Mesodermal cell (in vitro differentiated cells): ENCODE measurements around the gene GLRA2.
"Not testable (repeated sequence)": the region's sequence is repeated elsewhere in the genome, so short reads cannot be mapped to it uniquely, and the experiment has no call there.

Source experiments
- H3K27ac ChIP-seq: 2 replicates; pipeline ENCODE4 v1.7.0; 2013; ENCODE audit warnings: mild to moderate bottlenecking, low read depth, low read length, moderate library complexity; ENCODE audit not compliant: severe bottlenecking
- H3K36me3 ChIP-seq: 2 replicates; pipeline ENCODE4 v1.7.1; 2013; ENCODE audit warnings: mild to moderate bottlenecking, low read length, moderate library complexity; ENCODE audit not compliant: control insufficient read depth, insufficient read depth
- H3K4me1 ChIP-seq: one replicate; pipeline ENCODE4 v1.7.1; 2013; ENCODE audit warnings: mild to moderate bottlenecking, low read length; ENCODE audit not compliant: insufficient read depth, control insufficient read depth, poor library complexity, severe bottlenecking
- H3K4me3 ChIP-seq: 2 replicates; pipeline ENCODE4 v1.7.0; 2013; ENCODE audit warnings: low read length, control low read depth, mild to moderate bottlenecking; ENCODE audit not compliant: insufficient read depth, poor library complexity, severe bottlenecking; ENCODE audit errors: extremely low read depth
- H3K9me3 ChIP-seq: 2 replicates; pipeline ENCODE4 v1.7.1; 2013; ENCODE audit warnings: mild to moderate bottlenecking, low read length, moderate library complexity; ENCODE audit not compliant: control insufficient read depth
- WGBS, 2 experiments: methylation state at CpG; one replicate each; pipeline ENCODE4 v1.1.5; 2013; ENCODE audit warnings: missing lambda C conversion rate in 2 of 2; ENCODE audit not compliant: insufficient coverage in 2 of 2; 5-methylcytosine and 5-hydroxymethylcytosine counted together

The GLRA2 gene

DNA sequence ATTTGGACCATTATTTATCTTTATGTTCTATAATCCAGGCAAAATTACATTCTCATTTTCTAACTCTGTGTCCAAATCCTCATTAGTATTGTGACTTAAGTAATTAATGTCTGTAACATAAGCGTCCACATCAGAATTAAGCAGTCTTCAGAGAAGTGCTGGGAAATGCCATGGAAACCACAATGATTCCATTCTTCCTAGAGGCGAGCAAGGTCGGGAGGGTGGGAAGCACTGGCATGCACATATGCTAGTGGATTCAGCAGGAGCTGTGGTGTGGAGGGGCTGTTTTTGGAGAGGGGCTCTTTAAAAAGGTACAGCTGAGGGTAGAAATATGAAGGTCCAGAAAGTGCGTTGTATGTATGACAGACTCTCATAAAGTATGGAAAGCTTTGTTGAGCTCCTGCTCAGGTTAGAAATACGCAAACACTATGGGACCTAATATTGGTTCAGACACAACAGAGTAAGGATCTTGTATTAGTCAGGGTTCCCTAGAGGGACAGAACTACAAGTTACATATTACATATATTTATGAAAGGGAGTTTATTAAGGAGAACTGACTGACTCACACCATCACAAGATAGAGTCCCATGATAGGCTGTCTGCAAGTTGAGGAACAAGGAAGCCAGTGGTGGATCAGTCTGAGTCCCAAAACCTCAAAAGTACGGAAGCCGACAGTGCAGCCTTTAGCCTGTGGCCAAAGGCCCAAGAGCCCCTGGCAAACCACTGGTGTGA lies 61.5 kb downstream of the GLRA2 start:
- no peaks in the 10 kb centered on the region for H3K36me3 ChIP-seq
- H3K27ac ChIP-seq = no peak overlapping the region
- no peaks in the 10 kb centered on the region for H3K4me1 ChIP-seq
- no peak overlapping the region for H3K4me3 ChIP-seq
- H3K9me3 ChIP-seq = no peaks in the 10 kb centered on the region
- WGBS, 2 experiments = 100% methylated on average over 1 of the region's 7 CpGs; no CpG with 5 or more reads in 1 of the 2 experiments

DNA sequence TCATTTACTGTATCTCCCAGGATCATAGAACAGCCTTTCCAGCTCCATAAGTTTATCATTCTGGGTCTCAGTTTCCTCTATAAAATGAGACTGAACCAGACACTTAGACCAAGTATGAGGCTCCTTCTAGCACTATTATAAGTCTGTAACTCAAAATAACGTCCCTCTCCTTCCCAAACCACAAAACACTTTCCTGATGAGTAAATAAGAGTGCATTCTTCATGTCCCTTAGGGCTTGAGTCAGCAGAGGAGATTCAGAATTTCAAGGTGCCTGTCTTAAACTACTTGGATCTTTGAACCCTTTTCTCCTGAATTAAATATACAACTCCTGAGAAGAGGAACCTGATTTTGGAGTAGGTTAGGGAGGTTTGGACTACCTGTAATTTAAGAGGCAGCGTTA lies 62.6 kb downstream of the GLRA2 start:
- no peak overlapping the region for H3K27ac ChIP-seq
- no CpG with 5 or more reads among the region's 2 CpGs for WGBS, 2 experiments
- no peak overlapping the region for H3K4me3 ChIP-seq
- H3K4me1 ChIP-seq = no peaks in the 10 kb centered on the region
- no peaks in the 10 kb centered on the region for H3K9me3 ChIP-seq
- no peaks in the 10 kb centered on the region for H3K36me3 ChIP-seq

DNA sequence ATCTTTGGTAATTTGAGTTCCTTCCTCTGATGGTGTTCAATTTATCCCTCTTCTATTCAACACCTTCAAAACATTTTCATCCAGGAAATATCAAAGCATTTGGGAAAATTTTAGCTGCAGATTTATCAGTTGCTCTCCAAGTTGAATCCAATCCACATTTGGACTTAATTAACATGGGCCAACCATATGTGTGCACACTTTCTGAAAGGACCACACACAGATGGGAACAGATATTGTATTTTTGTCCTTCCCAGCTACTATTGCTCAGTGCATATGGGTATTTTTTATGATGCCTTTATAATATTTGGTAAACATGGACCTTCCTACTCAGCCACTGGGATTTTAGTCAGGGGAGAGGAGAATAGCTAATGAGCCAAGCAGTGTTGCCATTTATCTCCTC lies 65.2 kb downstream of the GLRA2 start:
- no peaks in the 10 kb centered on the region for H3K9me3 ChIP-seq
- no peaks in the 10 kb centered on the region for H3K36me3 ChIP-seq
- no peak overlapping the region for H3K4me3 ChIP-seq
- no peak overlapping the region for H3K27ac ChIP-seq
- no peaks in the 10 kb centered on the region for H3K4me1 ChIP-seq

DNA sequence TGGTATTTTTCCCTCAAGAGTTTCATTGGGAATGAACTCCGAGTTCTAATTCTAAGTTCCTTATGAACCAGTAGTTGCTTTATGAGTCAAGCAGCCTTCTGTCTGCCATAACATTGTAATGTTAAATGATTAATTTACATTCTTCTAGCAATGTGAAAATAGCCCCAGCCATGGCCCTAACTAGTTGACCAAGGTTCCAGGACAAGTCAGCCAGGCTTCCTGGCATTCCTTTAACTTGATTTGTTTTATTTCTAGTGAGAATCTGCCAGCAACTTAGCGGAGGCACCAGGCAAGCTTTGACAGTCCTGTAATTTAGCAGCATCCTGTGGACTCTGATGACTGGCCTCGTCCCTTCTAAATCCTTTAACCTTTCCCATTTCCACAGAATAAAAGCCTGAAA lies 69.0 kb downstream of the GLRA2 start:
- Histone ChIP-seq H3K4me3 (no peak overlapping the region), H3K36me3 (no peaks in the 10 kb centered on the region), H3K4me1 (no peaks in the 10 kb centered on the region), H3K9me3 (no peaks in the 10 kb centered on the region), H3K27ac (no peak overlapping the region)
- 50% methylated on average over 1 of the region's 3 CpGs; no CpG with 5 or more reads in 1 of the 2 experiments for WGBS, 2 experiments

DNA sequence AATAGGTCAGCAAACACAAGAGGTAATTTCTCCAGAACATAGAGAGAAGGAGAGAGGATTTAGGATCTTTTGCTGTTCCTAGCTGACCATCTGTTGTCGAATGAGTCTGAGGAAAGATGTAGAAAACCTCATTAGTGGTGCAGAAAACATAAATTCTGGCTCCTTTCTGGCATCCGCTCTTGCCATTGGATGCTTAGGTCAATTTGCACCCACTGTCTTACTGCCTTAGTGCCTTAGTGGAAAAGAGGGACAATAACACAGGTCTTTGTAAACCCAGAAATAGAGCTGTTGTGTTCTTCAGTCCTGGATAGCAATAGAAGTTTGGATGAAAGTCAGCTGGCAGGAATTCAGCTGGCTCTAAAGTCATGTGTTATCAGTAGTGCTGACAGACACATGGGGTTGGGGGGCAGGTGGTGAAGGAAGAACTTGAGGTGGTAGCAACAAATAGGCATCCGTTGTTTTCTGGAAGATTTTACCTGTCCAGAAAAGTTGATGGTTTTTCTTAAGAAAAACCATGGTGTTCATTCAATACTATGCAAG lies 78.2 kb downstream of the GLRA2 start:
- H3K9me3 ChIP-seq = no peaks in the 10 kb centered on the region
- 80 to 100% methylated on average over 1 of the region's 3 CpGs for WGBS, 2 experiments

DNA sequence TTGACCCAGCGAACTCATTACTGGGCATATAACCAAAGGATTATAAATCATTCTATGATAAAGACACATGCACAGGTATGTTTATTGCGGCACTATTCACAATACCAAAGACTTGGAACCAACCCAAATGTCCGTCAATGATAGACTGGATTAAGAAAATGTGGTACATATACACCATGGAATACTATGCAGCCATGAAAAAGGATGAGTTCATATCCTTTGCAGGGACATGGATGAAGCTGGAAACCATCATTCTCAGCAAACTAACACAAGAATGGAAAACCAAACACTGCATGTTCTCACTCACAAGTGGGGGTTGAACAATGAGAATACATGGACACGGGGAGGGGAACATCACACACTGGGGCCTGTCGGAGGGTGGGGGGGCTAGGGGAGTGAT lies 83.1 kb downstream of the GLRA2 start:
- not testable (repeated sequence) for H3K9me3 ChIP-seq, H3K27ac ChIP-seq, H3K4me3 ChIP-seq, H3K36me3 ChIP-seq, H3K4me1 ChIP-seq
- WGBS, 2 experiments = no CpG with 5 or more reads among the region's 5 CpGs

More for the DNA sequence above, 78.2 kb downstream of the GLRA2 start:
- Histone ChIP-seq H3K27ac (no peak overlapping the region), H3K4me1 (no peaks in the 10 kb centered on the region), H3K36me3 (no peaks in the 10 kb centered on the region), H3K4me3 (no peak overlapping the region)

DNA sequence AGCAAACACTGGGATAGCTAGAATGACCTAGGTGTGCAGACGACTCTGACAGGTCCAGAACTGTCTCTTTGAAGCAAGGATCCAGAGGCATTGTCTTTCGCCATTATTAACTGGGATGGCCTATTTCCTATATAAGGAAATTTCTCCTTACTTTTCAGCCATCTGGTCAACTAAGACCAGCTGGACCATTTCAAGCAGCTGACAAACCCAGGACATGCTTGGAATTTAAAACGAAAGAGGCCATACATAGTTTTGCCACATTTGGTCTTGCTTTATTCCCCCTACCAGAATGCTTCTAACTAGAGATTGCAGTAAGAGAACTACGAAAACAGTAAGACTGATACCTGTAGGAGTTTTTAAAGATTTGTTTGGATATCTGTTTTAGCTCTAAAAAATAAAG lies 87.0 kb downstream of the GLRA2 start:
- no peak overlapping the region for H3K27ac ChIP-seq
- no peak overlapping the region for H3K4me3 ChIP-seq
- H3K9me3 ChIP-seq = no peaks in the 10 kb centered on the region
- WGBS, 2 experiments = no CpG with 5 or more reads among the region's 4 CpGs
- H3K36me3 ChIP-seq = no peaks in the 10 kb centered on the region
- H3K4me1 ChIP-seq = no peaks in the 10 kb centered on the region

DNA sequence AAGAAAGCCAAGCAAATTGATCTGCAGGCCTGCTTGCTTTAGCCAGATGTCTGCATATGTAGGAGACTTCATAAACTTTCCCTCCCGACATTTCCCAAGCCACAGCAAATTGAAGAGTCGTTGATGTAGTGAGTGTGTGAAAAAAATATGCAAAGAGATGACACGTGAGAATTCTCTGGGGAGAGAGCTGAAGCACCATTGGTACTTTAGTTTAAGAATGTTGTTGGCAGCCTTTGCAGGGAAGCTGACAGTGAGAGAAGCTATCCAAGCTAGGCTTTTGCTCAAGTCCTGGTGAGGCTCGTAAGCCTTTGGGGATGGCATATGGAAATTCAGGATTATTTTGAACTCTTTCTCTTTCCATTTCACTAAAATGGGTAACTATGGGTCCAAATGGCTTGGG lies 87.5 kb downstream of the GLRA2 start:
- WGBS, 2 experiments = 57% methylated on average over 1 of the region's 4 CpGs; no CpG with 5 or more reads in 1 of the 2 experiments

DNA sequence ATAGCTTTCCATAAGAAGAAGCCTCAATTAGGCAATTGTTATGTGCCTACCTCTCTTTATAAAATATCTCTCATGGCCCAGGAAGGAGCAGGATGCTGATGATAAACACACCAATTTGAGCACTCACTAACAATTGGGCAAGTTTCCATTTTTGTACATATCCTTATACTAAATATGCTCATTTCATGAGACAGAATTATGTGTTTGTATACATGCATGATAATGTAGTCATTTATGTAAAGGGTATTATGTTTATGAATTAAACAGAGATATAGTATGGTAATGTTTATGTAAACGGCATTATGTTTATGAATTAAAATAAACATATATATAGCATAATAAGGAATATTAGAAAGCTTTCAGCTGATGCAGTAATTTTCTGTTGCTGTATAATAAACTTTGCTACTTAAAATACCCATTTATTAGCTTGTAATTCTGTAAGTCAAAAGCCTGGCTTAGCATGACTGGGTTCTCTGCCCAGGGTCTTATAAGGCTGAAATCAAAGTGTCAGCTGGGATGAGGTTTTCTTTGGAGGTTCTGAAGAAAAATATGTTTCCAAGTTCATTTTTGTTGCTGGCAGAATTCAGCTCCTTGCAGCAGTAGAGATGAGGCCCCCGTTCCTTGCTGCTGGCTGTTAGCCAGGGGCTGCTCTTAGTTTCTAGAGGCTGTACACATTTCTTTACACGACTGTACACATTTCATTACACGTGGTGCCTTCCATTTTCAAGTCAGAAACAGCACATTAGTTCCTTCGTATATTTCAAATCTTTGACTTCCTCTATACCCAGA lies 89.0 kb downstream of the GLRA2 start:
- H3K36me3 ChIP-seq = no peaks in the 10 kb centered on the region
- 90 to 100% methylated on average over 1 to 3 of the region's 5 CpGs for WGBS, 2 experiments
- H3K27ac ChIP-seq = no peak overlapping the region
- no peak overlapping the region for H3K4me3 ChIP-seq
- H3K9me3 ChIP-seq = no peaks in the 10 kb centered on the region
- H3K4me1 ChIP-seq = no peaks in the 10 kb centered on the region

More for the DNA sequence above, 87.5 kb downstream of the GLRA2 start:
- Histone ChIP-seq H3K4me3 (no peak overlapping the region), H3K9me3 (no peaks in the 10 kb centered on the region), H3K27ac (no peak overlapping the region), H3K36me3 (no peaks in the 10 kb centered on the region), H3K4me1 (no peaks in the 10 kb centered on the region)

DNA sequence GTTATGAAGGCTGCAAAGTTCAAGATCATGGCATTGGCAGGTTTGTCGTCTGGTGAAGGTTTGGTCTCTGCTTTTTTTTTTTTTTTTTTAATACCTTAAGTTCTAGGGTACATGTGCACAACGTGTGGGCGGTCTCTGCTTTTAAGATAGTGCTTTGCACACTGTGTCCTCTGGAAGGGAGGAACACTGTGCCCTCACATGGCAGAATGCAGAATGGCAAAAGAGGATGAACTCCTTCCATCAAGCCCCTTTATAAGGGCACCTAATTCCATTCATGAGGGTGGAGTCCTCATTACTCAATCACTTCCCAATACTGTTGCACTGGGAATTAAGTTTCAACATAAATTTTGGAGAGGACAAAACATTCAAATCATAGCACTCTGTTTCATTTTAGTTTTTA lies 101.4 kb downstream of the GLRA2 start:
- no peaks in the 10 kb centered on the region for H3K36me3 ChIP-seq
- H3K9me3 ChIP-seq = no peaks in the 10 kb centered on the region
- H3K4me1 ChIP-seq = no peaks in the 10 kb centered on the region
- no peak overlapping the region for H3K4me3 ChIP-seq
- no peak overlapping the region for H3K27ac ChIP-seq
- no CpG with 5 or more reads among the region's 3 CpGs for WGBS, 2 experiments
